HG03139 (cell line): Measurements from ENCODE around the gene COG2.
"Not testable (repeated sequence)": the region's sequence is repeated elsewhere in the genome, so short reads cannot be mapped to it uniquely, and the experiment has no call there.

Source experiments
- ATAC-seq: cut with Tn5 transposase; IDR thresholded peaks from one replicate; pipeline ENCODE4 v1.9.1; 2021; ENCODE audit not compliant: unreplicated experiment

COG2 gene

DNA sequence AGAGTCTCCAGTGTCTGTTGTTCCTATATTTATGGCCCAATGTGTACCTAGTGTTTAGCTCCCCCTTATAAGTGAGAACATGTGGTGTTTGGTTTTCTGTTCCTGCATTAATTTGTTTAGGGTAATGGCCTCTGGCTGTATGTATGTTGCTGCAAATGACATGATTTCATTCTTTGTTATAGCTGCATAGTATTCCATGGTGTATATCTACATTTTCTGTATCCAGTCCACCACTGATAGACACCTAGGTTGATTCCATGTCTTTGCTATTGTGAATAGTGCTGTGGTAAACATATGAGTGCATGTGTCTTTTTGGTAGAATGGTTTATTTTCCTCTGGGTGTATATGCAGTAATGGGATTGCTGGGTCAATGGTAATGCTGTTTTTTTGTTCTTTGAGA is 56.7 kb downstream of the COG2 start:
- ATAC-seq: not testable (repeated sequence)

DNA sequence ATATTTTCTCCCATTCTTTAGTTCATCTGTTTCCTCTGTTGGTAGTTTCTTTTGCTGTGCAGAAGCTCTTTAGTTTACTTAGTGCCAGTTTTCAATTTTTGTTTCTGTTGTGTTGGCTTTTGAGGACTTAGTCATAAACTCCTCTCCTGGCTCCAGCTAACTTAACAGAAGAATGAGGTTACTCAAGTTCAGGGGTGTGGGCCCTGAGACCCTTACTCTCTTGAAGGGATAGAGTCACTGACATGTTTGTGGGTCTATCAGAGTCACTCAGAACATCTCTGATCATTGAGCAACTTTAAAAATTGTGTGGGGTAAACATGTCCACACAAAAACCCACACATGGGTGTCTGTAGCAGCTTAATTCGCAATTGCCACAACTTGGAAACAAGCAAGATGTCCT is 57.4 kb downstream of the COG2 start:
- ATAC-seq: no peak

DNA sequence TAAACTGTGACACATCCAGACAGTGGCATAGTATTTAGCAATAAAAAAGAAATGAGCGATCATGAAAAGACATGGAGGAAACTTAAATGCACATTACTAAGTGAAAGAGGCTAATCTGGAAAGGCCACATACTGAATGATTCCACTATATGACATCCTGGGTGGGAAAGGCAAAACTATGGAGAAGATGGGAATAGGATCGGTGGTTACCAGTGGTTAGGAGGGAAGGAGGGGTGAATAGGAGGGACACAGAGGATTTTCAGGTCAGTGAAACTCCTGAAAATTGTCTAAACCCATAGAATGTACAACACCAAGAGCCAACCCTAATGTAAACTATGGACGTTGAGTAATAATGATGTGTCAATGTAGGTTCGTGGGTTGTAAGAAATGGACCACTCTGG is 57.9 kb downstream of the COG2 start:
- ATAC-seq: no peak

DNA sequence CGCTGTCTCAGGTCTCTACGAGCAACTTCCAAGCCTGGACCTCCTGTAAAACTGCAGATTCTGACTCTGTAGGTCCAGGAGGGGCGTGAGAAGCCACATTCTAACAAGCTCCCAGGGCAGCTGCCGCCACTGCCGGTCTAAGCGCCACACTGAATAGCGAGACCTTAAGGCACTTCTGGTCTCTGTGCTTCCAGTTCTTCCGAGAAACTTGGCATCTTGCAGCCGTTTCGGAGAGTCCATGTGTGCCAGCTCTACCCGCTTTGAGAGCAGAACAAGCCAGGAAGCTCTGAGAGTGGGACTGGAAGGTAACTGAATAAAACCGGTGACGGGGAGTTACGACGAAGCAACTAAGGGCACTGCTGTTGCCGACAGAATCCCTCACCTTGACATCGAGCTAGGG is 59.2 kb downstream of the COG2 start:
- ATAC-seq: no peak

DNA sequence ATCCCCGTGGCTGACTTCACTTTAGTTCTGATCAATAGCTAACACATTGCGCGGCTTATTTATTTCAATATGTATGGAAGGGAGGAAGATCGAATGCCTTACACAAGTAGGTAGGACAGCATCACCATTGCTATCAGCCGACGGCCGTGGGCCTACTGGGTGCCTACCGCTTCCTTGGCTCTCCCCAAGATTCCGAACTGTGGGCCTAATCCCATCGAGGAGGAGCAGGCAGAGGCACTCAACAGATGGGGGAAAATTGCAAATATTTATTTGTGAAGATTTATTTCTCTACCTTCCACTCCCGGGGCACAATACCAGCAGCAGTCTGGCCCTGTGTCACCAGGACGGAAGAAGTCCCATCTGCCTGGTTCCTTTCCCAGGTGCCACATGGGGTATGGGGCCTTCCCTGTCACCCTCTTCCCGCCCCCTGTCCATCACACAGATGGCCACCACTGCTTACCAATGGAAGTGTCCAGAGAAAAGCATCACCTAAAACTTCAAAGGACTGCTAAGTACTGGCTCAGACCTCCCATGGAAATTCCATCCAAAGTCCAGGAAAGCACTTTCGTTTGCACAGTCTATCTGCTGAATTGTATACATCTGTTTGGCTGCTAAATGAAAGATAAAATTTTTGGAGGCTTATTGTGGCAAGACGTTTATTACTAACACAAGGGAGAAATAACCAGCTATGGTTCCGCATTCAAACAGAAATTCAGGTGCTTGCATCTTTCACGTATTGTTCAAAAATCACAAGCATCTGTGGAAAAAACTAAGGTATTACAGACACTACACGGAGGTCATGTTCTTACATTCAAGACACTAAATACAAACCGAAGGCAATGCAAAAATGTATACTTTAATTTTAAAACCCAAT is 59.9 kb downstream of the COG2 start:
- no peak for ATAC-seq

DNA sequence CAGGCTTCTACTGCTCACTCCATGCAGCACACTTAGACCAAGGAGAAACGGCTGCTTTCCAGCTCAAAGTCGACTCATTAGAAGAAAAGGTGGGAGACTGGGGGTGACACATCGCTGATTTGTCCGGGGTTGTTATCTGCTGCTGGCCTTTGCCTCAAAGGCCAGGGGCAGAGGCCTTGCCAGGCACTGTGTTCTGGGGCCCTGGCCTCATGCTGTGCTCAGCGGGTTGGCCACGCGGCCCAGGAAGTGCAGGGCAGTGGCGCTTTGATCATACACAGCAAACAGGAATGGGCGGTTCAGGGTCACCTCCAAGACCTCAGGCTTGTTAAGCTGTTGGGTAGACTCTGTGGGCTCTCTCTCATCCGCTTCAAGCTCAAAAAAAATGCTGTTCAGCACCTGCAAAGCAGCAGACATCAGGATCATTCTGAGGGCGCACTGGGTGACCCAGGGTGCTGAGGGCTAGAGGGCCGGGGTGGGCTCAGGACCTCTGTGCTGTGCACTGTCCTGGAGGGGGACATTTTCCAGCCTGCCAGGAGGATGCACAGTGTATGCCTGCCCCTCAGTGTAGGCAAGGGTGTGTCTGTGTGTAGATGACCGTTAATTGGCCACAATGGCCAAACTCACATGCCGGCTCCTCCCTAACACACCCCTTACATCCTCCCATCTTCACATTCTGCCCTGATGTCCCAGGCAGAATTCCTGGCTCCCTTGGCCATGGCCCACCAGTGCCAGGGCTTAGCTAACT is 60.8 kb downstream of the COG2 start:
- no peak for ATAC-seq

DNA sequence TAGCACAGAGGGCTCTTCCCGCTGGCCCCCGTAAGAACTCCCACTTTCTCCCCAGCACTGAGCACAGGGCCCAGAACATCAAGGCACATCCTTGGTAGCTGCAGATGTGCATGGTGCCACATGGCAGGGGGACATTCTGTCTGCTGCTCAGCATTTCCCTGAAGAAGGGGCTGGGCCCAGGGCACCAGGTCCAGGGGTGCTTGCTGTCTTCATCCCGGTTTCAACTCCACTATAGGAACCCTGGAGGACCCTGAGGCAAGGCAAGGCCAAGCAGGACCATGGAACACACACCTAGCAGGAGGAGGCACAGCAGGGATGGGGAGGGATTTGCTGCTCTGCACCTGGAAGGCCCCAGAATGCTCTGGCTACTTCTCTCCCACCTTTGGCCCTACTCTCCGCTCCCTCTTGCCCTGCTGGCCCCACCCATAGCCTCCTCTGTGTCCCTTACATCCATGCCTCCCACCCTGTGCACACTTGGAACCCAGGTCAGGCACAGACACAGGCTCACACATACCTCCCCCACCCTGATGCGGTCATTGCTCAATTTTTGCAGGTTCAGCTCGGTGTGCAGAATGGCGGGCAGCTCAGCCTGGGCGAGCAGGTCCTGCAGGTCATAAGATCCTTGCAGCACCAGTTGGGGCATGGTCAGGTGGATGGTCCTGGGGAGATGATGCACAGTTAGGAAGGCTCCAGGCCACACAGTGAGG is 61.6 kb downstream of the COG2 start:
- ATAC-seq: no peak

DNA sequence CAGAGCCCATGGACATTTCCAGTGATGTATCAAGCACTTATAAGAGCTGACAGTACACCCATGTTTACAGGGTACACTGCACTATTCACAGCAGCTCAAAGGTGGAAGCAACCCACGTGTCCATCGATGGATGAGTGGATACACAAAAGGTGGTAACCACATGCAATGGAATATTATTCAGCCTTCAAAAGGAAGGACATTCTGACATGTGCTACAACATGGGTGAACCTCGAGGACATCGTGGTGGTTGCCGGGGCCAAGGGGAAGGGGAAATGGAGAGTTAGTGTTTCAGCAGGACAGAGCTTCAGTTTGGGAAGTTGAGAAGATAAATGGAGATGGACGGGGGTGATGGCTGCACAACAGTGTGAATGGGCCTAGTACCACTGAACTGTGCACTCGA is 62.5 kb downstream of the COG2 start:
- no peak for ATAC-seq

DNA sequence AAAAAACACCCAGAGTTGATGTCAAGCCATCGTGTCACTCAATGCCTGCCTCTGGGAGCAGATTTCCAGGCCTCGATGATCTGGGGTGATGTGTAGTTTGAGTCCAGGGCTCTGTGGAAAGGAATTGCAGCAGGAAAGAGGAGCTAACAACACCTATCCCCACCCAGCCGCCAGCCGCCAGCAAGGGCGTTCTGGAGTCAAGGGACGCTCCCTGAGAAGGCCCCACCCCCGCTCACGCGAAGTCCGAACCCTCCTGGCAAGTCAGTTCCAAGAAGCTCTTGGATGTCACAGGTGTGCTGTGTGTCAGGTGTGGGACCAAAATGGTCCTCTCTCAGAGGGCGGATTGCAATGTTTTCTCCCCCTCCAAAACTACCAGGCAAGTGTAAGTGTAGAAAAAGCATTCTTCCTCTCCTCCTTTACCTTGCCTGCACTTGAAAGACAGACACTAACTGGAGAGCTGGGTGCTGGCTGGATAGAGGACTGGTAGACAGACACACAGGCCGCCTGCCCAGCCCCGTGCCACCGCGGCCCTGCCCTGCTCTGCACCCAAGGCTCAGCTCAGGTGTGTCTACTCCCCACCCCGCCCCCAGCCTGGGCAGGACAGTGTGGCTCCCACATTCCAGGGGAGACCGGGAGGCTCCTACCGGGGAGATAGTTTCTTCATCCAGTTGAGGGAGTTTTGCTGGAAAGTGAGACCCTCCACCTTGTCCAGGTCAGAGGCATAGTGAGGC is 63.2 kb downstream of the COG2 start:
- ATAC-seq: no peak

DNA sequence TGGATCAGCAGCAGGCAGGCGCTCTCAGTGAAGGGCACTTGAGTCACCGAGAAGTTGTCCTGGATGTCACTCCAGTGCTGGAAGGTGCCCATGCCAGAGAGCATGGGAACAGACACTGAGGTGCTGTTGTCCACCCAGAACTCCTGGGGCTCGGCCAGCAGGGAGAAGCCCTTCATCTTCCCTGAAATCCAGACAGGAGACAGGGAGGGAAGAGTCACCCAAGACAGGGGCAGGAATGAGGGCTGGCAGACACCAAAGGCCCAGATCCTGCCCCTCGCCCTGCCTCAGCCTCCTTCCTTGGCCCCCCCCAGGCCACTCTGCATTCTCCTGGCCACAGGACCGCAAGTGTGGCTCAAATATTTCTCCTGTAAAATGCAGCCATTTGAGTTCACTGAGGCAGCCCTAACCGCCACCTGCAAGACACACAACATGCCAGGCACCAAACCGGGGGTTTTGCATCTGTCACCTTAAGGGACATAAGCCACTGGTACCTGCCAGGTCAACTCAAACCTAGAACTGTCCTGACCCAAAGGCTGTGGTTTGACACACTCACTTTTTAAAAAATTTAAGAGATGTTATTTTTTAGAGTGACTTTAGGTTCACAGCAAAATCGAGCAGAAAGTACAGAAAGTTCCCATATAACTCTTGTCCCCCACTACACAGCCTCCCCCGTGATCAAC is 63.9 kb downstream of the COG2 start:
- no peak for ATAC-seq

DNA sequence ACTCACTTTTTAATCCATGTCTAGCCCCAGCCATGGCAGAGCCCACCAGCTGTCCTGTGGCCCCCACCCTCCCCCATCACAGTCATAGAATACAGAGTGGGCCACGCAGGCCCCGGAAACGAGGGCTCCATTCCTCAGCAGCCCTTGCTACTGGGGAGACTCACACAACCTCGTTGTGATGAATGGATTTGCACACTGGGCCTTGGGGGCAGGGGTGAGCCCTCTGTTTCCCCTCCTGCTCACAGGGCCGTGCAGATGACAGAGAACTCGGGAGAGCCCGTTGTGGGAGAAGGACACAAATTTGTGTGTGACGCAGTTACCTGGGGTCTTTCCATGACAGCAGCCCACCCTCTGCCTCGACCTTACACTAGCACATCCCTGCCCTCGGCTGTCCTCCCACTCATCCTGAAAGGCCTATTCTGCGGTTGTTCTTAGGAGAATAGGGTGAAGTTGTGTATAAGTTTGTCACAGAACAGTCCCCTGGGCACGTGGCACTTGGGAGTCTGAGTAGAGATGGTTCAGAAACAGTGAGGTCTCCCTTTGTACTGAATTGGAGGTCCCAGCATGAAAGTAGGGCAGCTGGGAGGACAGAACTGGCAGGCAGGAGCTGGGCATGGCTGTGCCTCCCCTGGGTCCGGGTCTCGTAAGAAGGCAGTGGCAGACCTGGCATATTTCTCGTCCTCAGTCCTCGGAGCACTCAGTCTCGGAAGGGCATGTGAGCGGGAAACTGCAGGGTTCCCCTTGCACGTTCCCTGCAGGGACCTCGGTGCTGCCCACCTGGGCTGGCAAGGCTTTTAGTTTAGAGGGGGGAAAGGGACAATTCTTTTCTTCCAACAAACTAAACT is 64.8 kb downstream of the COG2 start:
- ATAC-seq: no peak

DNA sequence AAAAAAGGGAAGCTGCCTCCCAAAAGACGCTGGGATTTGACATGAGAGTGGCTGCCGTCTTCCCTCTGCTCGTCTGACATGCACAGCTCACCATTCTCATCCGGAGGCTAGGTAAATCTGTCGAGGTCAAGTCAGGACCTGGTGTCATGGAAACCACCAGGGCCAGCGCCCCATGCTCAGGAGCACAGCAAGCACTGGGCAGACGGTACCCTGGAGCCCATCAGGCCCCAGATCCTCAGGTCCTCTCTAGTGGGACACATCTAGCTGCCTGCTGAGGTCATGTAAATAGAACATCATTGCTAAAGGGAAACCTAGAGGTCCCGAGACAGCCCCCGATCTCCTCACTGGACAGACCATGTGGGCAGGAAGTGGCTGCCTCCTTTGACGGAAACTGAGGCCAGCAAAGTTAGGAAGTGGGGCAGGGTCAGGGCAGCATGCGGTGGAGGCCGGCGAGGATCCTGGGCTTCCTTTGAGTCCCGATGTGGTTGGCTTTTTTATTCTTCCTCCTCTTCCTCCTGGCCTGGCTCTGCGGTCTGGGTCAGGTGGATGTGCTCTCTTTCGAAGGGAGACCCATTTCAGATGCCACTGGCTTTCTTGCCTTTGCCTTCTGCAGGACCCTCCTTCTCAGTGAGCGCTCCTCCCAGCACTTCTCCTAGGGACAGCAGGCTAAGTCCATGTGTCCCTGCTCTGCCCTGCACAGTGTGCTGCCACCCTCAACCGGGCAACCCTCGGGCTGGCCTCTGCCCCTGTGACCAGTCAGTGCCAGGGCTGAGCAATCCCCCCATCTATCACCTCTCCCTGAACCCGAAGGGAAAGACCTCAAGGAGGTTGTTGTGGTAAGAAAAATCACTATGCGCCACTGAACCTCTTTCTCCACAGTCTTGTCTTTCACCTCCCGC is 65.7 kb downstream of the COG2 start:
- ATAC-seq: no peak

DNA sequence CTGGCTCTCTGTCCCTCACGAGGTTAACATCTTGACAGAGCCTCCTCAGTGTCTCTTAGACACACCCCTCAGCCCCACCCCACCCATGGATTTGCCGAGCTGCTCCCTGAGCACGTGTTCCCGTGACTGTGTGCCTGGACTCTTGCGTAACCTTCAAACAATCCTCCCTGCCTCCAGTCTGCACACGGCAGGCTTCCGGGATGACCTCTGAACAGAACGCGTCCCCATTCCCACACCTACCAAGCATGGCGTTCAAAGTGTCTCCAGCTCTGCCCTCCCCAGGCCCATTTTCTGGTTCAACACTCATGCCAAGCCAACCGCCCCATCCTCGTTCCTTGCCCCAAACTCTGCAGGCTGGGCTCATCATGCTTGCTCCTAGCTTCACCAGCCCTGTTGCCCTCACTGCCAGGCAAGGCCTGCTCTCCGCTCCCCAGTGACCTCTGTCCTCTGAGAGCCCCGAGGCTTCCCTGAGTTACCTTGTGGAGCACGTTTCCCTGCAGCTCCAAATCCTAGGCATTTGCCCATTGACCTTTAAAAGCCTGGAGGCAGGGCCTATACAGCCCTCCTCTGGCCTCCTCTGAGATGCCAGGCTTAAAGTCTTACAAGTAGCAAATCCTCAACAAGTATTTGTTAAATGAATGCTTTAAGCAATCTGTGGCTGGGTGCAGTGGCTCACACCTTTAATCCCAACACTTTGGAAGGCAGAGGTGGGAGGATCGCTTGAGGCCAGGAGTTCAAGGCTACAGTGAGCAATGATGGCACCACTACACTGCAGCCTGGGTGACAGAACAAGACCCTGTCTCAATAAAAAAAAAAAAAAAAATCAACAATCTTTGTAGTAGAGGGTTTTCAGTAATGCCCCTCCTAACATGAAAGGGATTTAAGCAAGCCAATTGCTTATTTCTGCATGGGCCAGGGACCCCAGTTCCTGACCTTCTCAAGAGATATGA is 66.6 kb downstream of the COG2 start:
- no peak for ATAC-seq

DNA sequence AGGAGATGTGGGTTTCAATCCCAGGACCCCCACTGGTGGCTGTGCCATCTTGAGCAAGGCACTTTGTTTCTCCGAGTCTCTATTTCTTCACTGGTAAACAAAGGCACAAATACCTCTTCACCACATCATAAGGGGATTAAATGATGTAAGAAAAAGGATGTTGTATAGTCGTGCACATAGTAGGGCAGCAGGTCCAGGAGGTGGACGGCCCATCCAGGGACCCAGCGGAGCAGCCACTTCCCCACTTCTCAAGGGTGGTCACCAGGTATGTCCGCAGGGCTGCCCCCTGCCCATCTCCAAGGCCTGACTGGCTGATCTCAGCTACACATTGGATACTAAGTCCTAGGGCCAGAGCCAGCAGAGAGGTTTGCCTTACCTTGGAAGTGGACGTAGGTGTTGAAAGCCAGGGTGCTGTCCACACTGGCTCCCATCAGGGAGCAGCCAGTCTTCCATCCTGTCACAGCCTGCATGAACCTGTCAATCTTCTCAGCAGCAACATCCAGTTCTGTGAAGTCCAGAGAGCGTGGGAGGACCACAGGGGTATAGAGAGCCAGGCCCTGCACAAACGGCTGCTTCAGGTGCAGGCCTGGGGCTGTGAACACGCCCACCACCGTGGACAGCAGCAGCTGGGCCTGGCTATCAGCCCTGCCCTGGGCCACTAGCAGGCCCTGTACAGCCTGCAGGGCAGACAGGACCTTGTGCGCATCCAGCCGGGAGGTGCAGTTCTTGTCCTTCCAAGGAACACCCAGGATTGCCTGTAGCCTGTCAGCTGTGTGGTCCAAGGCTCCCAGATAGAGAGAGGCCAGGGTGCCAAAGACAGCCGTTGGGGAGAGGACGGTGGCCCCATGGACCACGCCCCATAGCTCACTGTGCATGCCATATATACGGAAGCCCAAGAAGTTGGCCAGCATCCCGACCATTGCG is 67.6 kb downstream of the COG2 start:
- ATAC-seq: no peak

DNA sequence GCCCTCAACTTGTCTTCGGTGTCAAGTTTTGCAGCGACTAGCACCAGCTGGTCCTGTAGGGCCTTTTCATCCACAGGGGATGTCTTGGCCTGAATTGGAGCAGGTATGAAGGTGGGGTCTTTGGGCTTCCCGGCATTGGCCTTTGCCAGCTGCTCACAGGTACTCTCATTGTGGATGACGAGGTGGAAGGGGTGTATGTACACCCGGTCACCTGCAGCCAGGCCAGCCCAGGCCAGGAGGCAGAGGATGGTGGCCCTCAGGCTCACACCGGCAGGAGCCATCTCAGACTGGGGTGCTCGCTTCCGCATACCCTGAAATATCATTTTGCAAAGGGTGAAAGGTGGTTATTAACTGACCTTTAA is 68.2 kb downstream of the COG2 start:
- no peak for ATAC-seq

DNA sequence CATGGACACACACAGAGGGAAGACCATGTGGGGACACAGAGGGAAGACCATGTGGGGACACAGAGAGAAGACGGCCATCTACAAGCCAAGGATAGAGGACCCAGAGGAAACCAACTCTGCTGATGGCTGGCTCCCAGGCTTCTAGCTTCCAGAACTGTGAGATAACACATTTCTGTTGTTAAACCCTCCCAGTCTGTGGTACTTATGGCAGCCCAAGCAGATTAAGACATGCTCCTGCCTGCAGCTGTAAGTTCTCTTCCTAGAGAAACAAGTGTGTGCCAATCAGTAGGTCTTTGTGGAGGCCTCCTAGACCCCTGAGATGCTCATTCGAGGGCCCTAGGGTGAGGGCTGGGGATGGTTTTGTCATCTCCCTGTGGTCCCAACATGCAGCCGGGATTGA is 69.0 kb downstream of the COG2 start:
- no peak for ATAC-seq
